Coronary artery (tissue), 2 donors: ENCODE measurements around the gene CALHM2.
"Not testable (repeated sequence)": the region's sequence is repeated elsewhere in the genome, so short reads cannot be mapped to it uniquely, and the experiment has no call there.

Source experiments
- DNase-seq: peaks from one replicate; pipeline ENCODE4 v3.0.0-alpha.2; 2017; ENCODE audit warnings: low spot score
- H3K27ac ChIP-seq, 2 donors: fragments of 200-600 bp; sonication (generic); one replicate each; pipeline ENCODE4 v1.5.1; 2016 to 2019
- H3K4me3 ChIP-seq: fragments of 200-600 bp; sonication (generic); 2 replicates; pipeline ENCODE4 v1.5.1; 2016; ENCODE audit warnings: mild to moderate bottlenecking, moderate library complexity
- TF ChIP-seq, protein P1 (sequence below): fragments of 200-600 bp; sonication (generic); IDR thresholded peaks from one replicate; pipeline ENCODE4 v1.5.1; 2019; ENCODE audit warnings: antibody characterized with exemption

CALHM2 gene

DNA sequence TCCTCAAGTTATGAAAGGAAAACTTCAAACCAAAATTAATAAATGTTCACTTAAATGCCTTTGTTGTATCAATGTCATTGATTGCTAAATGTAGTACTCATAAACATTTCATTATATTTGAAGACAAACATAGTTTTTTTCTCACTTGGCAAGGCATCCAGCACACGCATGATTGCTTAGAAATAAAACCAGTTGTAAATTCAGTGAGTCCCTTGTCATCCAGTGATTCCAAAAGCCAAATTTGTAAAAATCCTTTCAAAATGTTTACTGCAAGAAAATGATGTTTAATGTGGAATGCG lies 35.2 kb upstream of the CALHM2 start:
- DNase-seq = no peak
- H3K27ac ChIP-seq = no peak overlapping the region
- TF ChIP-seq, protein P1, sequence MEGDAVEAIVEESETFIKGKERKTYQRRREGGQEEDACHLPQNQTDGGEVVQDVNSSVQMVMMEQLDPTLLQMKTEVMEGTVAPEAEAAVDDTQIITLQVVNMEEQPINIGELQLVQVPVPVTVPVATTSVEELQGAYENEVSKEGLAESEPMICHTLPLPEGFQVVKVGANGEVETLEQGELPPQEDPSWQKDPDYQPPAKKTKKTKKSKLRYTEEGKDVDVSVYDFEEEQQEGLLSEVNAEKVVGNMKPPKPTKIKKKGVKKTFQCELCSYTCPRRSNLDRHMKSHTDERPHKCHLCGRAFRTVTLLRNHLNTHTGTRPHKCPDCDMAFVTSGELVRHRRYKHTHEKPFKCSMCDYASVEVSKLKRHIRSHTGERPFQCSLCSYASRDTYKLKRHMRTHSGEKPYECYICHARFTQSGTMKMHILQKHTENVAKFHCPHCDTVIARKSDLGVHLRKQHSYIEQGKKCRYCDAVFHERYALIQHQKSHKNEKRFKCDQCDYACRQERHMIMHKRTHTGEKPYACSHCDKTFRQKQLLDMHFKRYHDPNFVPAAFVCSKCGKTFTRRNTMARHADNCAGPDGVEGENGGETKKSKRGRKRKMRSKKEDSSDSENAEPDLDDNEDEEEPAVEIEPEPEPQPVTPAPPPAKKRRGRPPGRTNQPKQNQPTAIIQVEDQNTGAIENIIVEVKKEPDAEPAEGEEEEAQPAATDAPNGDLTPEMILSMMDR = no peak
- H3K4me3 ChIP-seq = no peak overlapping the region

DNA sequence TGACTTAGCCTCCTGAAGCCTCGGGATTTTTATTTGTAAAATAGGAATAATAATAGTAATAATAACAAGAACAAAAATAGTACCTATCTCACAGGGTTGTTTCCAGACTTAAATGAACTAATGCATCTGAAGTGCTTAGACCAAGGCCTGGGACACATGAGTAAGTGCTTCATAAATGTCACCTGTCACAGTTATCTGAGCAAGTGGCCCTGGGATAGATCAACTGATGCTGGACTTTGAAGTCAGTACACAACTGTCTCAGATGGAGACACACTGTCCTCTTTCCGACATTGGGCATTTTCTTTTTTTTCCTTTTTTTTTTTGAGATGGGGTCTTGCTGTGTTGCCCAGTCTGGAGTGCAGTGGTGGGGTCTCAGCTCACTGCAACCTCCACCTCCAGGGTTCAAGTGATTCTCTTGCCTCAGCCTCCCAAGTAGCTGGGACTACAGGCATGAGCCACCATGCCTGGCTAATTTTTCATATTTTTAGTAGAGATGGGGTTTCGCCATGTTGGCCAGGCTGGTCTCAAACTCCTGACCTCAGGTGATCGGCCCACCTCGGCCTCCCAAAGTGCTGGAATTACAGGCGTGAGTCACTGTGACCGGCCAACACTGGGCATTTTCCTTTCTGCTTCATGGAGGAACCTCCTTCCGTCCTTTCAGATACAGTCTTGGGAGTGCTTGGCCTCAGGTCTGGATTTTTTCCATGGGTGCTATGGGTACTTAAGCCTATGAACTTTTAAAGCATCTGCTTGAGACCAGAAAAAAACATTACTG lies 34.7 kb upstream of the CALHM2 start:
- H3K4me3 ChIP-seq, H3K27ac ChIP-seq, DNase-seq: not testable (repeated sequence)

DNA sequence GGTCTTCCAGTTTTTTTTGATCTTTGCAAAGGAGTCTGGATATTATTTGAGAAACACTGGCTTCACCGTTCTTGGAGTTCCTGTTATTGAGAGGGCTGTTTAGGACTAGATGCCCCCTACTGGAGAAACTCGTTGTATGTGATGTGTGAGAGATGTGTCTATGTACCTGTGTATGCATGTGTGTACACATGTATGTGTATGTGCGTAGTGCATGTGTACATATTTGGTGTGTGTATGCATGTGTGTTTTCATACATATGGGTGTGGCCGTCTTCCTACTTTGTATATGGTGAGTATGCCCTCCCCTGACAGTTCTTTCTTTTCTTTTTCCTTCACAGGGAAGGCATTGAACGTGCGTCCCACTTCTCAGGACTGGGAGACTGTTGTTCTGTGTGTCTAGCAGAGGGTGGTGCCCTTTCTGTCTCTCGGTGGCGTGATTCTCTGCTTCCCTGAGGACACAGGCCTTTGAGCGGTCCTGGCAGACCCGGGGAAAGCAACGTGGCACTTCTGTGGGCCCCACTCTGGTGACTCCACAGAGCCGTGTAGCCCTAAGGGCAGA lies 29.9 kb upstream of the CALHM2 start:
- no peak for DNase-seq
- H3K4me3 ChIP-seq = no peak overlapping the region
- no peak overlapping the region for H3K27ac ChIP-seq
- TF ChIP-seq, protein P1 = peak; percentile 39

DNA sequence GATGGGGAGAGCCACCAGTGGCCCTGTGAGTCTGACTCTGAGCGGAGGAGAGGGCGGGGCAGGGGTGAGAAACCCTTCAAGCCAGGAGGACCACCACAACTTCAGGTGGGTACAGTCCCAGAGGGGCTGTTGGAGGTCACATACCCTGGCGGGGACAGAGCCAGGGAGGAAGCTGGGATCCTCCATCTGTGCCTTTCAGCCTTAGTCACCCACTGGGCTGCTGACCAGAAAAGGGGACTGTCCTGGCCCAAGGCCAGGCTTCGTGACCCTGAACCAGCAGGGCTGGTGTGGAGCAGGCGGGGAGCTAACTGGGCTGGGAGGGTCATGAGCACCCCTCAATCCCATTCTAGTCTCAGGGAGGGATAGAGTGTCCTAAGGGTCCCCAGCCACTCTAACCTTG lies 28.4 kb upstream of the CALHM2 start:
- Histone ChIP-seq H3K4me3 (no peak overlapping the region), H3K27ac (no peak overlapping the region)
- no peak for DNase-seq
- TF ChIP-seq, protein P1 = no peak

DNA sequence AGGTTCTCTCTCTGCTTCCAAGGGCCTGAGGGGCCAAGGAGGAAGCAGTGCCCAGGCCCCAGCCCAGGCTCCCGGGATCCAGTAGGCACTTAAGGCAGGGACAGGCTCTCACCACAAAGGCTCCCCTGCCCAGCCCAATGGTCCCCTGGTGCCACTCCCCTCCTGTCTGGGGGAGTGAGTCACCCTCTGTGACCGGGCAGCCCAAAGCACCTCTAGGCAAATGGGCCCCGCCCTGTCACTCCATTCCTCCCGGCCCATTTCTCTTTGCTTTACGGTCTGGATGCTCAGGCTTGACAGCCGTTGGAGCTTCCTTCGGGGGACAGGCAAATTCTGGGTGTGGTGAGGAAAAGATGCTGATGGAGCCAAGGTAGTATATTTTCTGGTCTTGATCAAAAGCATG lies 27.0 kb upstream of the CALHM2 start, which contains the start of gene CALHM3:
TSS of gene CALHM3 (minus strand) at position 106 of the 400 bp plus-strand sequence. CDS start 208 bp downstream, outside the sequence.
- Histone ChIP-seq H3K27ac (no peak within 1 kb of the TSS), H3K4me3 (no peak within 1 kb of the TSS)
- TF ChIP-seq, protein P1 = no peak
- DNase-seq = no peak

DNA sequence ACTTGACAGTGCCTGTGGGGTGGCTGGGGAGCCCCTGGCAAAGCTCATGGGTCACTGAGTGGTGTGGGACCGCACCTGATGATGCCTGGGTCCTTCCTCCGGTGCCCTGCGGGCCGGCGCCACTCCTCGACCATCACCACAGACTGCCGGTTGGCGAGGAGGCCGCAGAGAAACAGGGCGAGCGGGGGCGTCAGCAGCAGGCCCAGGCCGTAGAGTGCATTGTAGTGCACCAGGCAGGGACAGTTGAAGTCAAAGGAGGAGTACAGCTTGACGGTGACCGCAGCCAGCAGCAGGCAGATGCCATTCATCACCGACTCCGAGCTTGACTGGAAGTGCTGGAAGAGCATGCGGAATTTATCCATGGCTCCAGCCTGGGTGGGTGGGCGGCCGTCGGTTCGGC lies 26.5 kb upstream of the CALHM2 start:
- Histone ChIP-seq H3K27ac (no peak overlapping the region), H3K4me3 (no peak overlapping the region)
- TF ChIP-seq, protein P1 = no peak
- no peak for DNase-seq

DNA sequence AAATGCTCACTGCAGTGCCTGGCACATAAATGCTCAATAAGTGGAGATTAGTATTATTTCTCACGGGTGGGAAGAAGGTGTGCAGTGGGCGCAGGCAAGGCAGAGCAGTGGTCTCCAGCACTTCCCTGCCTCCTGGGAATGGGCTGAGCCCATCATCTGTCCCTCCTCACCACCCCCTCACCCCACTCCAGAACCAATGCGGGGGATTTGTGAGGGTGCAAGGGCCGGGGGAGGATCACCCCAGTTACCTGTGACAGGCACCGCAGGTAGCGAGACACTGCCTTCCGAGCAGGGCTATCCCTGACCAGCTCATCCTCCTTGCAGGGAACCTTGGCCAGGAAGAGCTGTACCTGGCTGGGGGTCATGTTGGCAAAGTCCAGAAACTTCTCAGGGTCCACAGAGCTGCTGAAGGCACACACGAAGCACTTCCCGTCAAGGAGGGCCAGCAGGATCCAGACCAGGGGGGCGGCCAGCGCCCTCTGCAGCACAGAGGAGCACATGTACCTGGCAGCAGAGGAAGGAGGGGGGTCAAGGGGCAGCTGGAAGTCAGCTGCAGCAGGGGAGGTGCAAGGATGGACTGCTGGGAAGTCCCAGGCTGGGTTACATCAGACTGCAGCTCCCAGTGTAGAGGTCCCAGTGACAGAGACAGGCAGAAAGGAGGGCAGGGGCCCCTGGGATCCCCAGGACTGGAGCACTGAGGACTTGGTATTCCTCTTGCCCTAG lies 24.0 kb upstream of the CALHM2 start:
- no peak overlapping the region for H3K27ac ChIP-seq
- TF ChIP-seq, protein P1 = no peak
- DNase-seq = no peak
- no peak overlapping the region for H3K4me3 ChIP-seq
